Kidney (tissue), 14 donors: Measurements from ENCODE around the gene CALR3. TPM values are rescaled to one million over a fixed set of nuclear protein-coding genes. Genes with fewer than 3 reads are reported as not detected.
A peak's percentile ranks its signal among the peaks of the same experiment; 100 is the strongest.

Experiments
- DNase-seq, 5 donors: peaks; one replicate each; pipeline ENCODE4 v3.0.0-alpha.2; 2013 to 2020
- FAIRE-seq: peaks from 2 replicates; lab custom pipeline; 2012; peaks lifted over from hg19 to GRCh38; lab: Jason Lieb, UNC
- H3K27ac ChIP-seq, 2 donors: one replicate each; pipeline ENCODE4 v1.7.0; 2013; ENCODE audit warnings: low read depth in 2 of 2, low read length in 2 of 2, inconsistent platforms in 1 of 2
- H3K27me3 ChIP-seq: one replicate; pipeline ENCODE4 v1.7.1; 2013; ENCODE audit warnings: low read length, inconsistent platforms; ENCODE audit not compliant: control insufficient read depth, insufficient read depth
- H3K36me3 ChIP-seq, 3 donors: one replicate each; pipeline versions ENCODE4 v1.7.0 to v1.7.1; 2013; ENCODE audit warnings: low read length in 3 of 3, control low read depth in 1 of 3, inconsistent platforms in 1 of 3; ENCODE audit not compliant: insufficient read depth in 3 of 3, control insufficient read depth in 2 of 3
- H3K4me1 ChIP-seq, 3 donors: one replicate each; pipeline versions ENCODE4 v1.7.0 to v1.7.1; 2013; ENCODE audit warnings: low read length in 3 of 3, inconsistent platforms in 1 of 3, low read depth in 1 of 3; ENCODE audit not compliant: control insufficient read depth in 2 of 3, insufficient read depth in 2 of 3
- H3K4me3 ChIP-seq, 3 donors: one replicate each; pipeline versions ENCODE4 v1.7.0 to v1.8.1; 2013; ENCODE audit warnings: low read length in 3 of 3, control low read depth in 1 of 3, inconsistent platforms in 1 of 3
- H3K9ac ChIP-seq, 3 donors: one replicate each; pipeline versions ENCODE4 v1.7.0 to v1.7.1; 2013; ENCODE audit warnings: low read length in 3 of 3, control low read depth in 1 of 3, inconsistent platforms in 1 of 3
- H3K9me3 ChIP-seq, 3 donors: one replicate each; pipeline versions ENCODE4 v1.7.0 to v1.7.1; 2013; ENCODE audit warnings: low read length in 3 of 3, control low read depth in 1 of 3, inconsistent platforms in 1 of 3; ENCODE audit not compliant: control insufficient read depth in 2 of 3, insufficient read depth in 1 of 3
- intact Hi-C: fragments of 100-400 bp; cut with DNase I; formaldehyde crosslinking; loops from one replicate; pipeline ENCODE4 v1.11.1; 2022
- polyA plus RNA-seq: library from polyadenylated mRNA; stranded (reverse); fragments of 350-450 nt; fragmentation: Illumina TruSeq; extraction: RNeasy Lipid Tissue Mini Kit (QIAGEN cat#74804); gene quantifications from one replicate; pipeline ENCODE4 v1.2.3, GENCODE V29; 2014; ENCODE audit warnings: low read depth, low replicate concordance; ENCODE audit not compliant: insufficient read depth
- total RNA-seq: library from RNA; stranded (reverse); fragmentation: NEBNext Ultra II Directional; extraction: Animal tissue kit (Norgen Biotek cat#: 25700); gene quantifications from one replicate; pipeline ENCODE4 v1.2.1, GENCODE V29; 2021
- TF ChIP-seq, protein P1 (sequence below): IDR thresholded peaks from 3 replicates; pipeline ENCODE4 v1.5.1; 2012; ENCODE audit warnings: mild to moderate bottlenecking, moderate library complexity, borderline replicate concordance; ENCODE audit not compliant: insufficient read depth; ENCODE audit errors: extremely low read depth
- donor health status: control.
- donor health status: control.
- donor health status: control.
- donor health status: control.
- donor health status: control.
- donor health status: DM: yes; HTN: yes; CAD: no.
- donor health status: Normal renal cell carcinoma (clear cell type).

The CALR3 gene
- total and polyA plus RNA-seq, 2 donors from 2014 or later, result not detected

DNA sequence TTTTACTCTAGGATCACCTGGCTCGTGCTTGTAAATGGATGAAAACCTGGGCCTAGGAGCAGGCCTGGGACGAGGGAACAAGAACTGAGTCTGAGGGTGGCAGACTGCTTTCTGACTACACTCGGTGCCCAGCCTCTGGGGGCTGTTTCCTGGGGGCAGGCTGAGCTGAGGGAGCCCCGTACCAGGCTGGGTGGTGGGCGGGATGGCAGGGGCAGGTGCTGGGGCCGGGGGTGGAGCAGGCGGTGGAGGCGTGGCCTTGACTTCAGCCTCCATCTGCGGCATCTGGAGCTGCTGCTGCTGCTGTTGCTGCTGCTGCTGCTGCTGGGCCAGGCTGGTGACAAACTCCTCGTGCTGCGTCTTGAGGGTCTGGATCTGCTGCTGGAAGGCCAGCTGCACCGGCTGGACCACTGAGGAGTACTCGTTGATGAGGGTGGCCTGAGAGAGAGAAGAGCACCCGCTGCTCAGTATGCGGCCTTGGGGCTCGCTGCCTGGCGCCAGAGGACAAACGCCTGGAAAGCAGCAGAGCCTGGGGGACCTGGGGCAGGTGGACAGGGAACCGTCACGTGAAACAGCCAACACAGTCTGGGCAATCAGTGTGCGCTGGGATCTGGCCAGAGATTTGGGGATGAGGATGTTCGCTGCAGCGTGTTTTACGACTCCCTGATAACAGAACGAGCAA, 33.6 kb upstream of the CALR3 start:
- no peak overlapping the region for H3K9ac ChIP-seq
- no peaks in the 10 kb centered on the region for H3K27me3 ChIP-seq
- FAIRE-seq (no peak), DNase-seq (no peak)
- intact Hi-C loops, result no loop called here
- H3K4me1 ChIP-seq, result peaks cover 0 to 14% (median 10%) of the 10 kb centered on the region in 3 donors
- no peak overlapping the region for H3K4me3 ChIP-seq
- TF ChIP-seq, protein P1, sequence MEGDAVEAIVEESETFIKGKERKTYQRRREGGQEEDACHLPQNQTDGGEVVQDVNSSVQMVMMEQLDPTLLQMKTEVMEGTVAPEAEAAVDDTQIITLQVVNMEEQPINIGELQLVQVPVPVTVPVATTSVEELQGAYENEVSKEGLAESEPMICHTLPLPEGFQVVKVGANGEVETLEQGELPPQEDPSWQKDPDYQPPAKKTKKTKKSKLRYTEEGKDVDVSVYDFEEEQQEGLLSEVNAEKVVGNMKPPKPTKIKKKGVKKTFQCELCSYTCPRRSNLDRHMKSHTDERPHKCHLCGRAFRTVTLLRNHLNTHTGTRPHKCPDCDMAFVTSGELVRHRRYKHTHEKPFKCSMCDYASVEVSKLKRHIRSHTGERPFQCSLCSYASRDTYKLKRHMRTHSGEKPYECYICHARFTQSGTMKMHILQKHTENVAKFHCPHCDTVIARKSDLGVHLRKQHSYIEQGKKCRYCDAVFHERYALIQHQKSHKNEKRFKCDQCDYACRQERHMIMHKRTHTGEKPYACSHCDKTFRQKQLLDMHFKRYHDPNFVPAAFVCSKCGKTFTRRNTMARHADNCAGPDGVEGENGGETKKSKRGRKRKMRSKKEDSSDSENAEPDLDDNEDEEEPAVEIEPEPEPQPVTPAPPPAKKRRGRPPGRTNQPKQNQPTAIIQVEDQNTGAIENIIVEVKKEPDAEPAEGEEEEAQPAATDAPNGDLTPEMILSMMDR, result no peak
- no peak overlapping the region for H3K27ac ChIP-seq
- no peaks in the 10 kb centered on the region for H3K9me3 ChIP-seq
- H3K36me3 ChIP-seq, result peaks cover 0 to 71% (median 27%) of the 10 kb centered on the region in 3 donors

DNA sequence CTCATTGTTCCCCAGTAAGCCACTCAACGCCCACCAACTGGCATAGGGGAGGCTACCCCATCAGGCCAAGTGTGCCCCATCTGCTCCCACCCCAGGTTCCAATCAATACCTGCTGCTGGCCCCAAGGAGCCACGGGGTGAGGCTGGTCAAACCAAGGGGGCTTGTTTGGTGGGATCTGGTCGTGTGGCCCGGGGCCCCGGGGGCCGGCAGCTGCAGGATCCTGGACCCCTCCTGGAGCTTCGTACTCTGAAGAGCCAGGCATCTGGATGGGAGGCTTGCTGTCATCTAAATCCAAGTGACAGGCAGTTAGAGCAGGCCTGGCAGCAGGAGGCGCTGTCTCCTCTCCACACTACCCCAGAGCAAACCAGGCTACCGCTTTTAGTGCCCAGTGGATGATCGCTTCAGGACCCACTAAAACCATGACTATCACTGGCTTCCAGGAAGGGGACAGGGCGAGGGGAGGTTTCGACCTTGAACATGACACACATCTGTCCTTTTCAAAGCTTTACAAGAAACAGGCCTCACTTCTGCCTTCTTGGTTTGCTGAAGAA, 32.1 kb upstream of the CALR3 start:
- Histone ChIP-seq H3K9me3 (no peaks in the 10 kb centered on the region), H3K36me3 (peaks cover 0 to 73% (median 32%) of the 10 kb centered on the region in 3 donors), H3K27me3 (no peaks in the 10 kb centered on the region), H3K27ac (no peak overlapping the region), H3K4me3 (no peak overlapping the region), H3K9ac (no peak overlapping the region), H3K4me1 (peaks cover 0 to 14% (median 10%) of the 10 kb centered on the region in 3 donors)
- TF ChIP-seq, protein P1, result peak; percentile 29
- intact Hi-C loops, result no loop called here
- DNase-seq (no peak), FAIRE-seq (no peak)

DNA sequence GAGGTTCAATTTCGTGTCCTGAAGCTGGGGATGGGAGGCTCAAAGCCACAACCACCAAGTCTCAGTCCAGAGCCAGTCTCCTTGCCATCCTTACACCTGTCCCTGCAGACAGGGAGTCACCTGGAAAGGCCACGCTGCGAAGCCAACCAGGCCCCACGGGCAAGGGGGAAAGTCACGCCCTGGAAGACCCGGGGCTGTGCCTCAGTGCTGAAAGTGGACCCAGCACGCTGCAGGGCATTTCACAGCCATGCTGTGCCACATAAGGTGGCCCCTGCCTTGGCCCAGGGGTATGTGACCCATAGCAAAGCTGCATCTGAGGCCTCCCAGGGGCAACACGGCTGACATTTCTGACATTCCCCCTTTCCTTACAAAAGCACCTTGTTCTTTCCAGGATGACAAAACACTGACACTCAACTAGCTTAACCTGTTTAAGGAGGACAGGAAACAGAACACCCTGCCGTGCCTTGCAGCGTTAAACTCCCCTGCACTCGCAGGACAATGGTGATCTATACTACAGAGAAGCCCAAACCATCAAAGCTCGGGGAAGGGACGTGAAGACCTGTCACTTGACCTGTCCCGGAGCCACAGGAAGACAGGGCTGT, 31.5 kb upstream of the CALR3 start:
- no peak overlapping the region for H3K27ac ChIP-seq
- no peak for FAIRE-seq
- no peaks in the 10 kb centered on the region for H3K27me3 ChIP-seq
- intact Hi-C loops, result no loop called here
- peaks cover 0 to 14% (median 10%) of the 10 kb centered on the region in 3 donors for H3K4me1 ChIP-seq
- H3K9ac ChIP-seq, result no peak overlapping the region
- TF ChIP-seq, protein P1, result no peak
- H3K36me3 ChIP-seq, result peaks cover 2 to 73% (median 31%) of the 10 kb centered on the region in 3 donors
- H3K9me3 ChIP-seq, result no peaks in the 10 kb centered on the region
- no peak for DNase-seq
- no peak overlapping the region for H3K4me3 ChIP-seq
